Omental fat pad (tissue), 4 donors: ENCODE results near the gene EIF2B2. TPM values are rescaled to one million over a fixed set of nuclear protein-coding genes. Genes with fewer than 3 reads are reported as not detected.

Experiments used
- ATAC-seq: fragments of 150-250 bp; one replicate; pipeline ENCODE4 v1.9.1; 2016; ENCODE audit warnings: mild to moderate bottlenecking, moderate library complexity; ENCODE audit not compliant: low FRiP score
- DNase-seq: peaks from one replicate; pipeline ENCODE4 v3.0.0-alpha.2; 2019; ENCODE audit warnings: low spot score
- CTCF ChIP-seq, 3 donors: fragments of 450-650 bp; IDR thresholded peaks; one replicate each; pipeline ENCODE4 v1.5.1; 2016 to 2017; ENCODE audit warnings: antibody characterized with exemption in 3 of 3, mild to moderate bottlenecking in 3 of 3, moderate library complexity in 2 of 3
- total RNA-seq, 4 donors: library from RNA; depleted of rRNA; stranded (reverse); fragments of >200 nt; gene quantifications; one replicate each; pipeline ENCODE4 v1.1.0, GENCODE V29; 2016

Gene EIF2B2
- total RNA-seq, 4 donors from 2014 or later: 23.6 to 42.0 (median 35.2) TPM

- DNase-seq (no peak), ATAC-seq (no peak)
- TF ChIP-seq CTCF (IDR thresholded peaks at IDR 0.05): no peak
Measured at GRCh38 chr14:75010472-75011093, 7.9 kb downstream of the EIF2B2 start.

- ATAC-seq (peak; percentile 70), DNase-seq (no peak)
- no peak for TF ChIP-seq CTCF (IDR thresholded peaks at IDR 0.05)
Measured at GRCh38 chr14:75011356-75011994, 8.8 kb downstream of the EIF2B2 start.

GRCh38 chr14:75013290-75013689 lies 10.6 kb downstream of the EIF2B2 start:
- ATAC-seq: no peak
- DNase-seq: no peak
- TF ChIP-seq CTCF (IDR thresholded peaks at IDR 0.05): no peak

GRCh38 chr14:75015496-75015895 lies 12.8 kb downstream of the EIF2B2 start:
- TF ChIP-seq CTCF (IDR thresholded peaks at IDR 0.05): no peak
- DNase-seq: no peak
- ATAC-seq: no peak

GRCh38 chr14:75016815-75017214 lies 14.1 kb downstream of the EIF2B2 start:
- ATAC-seq: no peak
- no peak for DNase-seq
- TF ChIP-seq CTCF (IDR thresholded peaks at IDR 0.05): no peak

- no peak for TF ChIP-seq CTCF (IDR thresholded peaks at IDR 0.05)
- DNase-seq: no peak
- no peak for ATAC-seq
Measured at GRCh38 chr14:75018694-75019093, 16.0 kb downstream of the EIF2B2 start.

GRCh38 chr14:75022655-75023054 lies 19.9 kb downstream of the EIF2B2 start:
- DNase-seq (no peak), ATAC-seq (no peak)
- TF ChIP-seq CTCF (IDR thresholded peaks at IDR 0.05): no peak
